Endothelial cell of hepatic sinusoid (primary cell): Measurements from ENCODE around the gene PSORS1C1.

Source experiments
- in situ Hi-C: cut with HindIII; loops from 2 replicates; pipeline ENCODE4 v1.10.0; 2017; ENCODE audit warnings: low sequenced_read_pairs

Gene PSORS1C1

DNA sequence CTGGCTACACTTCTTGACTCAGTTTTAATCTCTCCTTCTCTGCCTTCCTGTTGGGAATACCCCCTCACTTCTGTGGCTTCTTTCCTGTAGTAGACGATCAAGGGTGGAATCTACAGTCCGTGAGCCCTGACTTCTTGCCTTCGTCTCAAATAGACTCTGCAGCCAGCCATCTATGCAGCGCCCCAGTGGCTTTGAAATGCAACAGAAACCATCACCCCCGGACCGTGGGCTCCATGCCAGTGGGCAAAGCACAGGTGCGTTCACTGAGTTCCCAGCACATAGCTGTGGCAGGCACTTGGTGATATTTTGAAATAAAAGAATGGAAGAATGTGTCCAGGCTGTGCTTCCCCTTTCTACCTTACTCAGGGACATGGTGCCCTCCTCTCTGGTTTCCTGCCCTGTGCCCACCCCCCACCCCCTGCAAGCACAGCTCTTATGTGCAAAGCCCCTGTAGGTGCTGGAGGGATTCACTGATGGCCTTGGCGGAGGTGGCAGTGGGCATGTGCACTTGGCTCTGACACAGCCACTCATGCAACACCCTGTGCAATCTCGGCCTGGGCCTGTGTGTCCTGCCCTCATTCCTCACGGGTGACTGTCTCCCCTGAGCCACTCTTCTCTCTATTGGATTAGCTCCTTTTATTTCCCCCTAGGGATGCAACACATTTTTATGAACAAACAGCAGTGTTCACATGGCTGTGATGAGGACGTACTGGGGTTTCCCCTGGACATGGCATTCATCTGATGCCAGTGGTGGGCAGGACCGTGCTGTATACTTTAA, 11.2 kb downstream of the PSORS1C1 start:
- in situ Hi-C loops, result loop anchor here (5.0 kb wide), 1 partner anchor 57 kb away; no protein-coding TSS in a partner anchor

DNA sequence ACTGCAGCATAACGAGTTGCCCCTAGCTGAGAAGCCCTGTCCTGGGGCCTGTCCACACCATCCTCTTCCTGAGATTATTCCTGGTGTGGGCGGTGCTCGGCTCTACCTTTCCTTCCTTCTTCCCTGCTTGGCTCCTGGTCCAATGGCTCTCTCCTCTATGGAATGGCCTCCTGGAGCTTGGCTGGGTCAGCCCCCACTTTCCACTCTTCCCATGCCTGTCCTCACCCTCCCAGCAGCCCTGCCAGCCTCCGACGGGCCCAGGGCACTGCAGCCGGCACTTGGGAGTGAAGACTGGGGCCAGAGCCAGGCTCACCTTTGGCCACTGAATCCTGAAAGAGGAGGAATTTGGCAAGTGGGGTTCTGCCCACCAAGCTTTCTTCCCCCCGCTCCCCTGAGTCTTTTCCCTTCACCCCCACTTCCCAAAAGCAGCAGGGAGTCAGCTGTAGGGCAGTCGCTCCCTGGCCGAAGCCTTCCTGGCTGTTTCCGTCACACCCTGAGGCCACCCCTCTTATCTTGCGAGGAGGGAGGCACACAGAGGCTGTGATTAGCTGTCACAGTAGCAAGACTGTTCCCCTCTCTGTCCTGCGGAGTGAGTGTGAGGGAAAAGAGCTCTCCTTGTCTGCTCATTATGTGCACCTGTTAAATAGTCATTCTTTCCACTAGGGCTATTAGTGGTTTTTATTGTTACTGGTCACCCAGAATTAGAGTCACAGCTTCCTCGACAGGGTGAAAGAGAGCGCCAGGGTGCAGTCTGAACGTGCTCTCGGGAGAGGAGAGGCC, 12.0 kb downstream of the PSORS1C1 start:
- in situ Hi-C loops, result loop anchor here (5.0 kb wide), 1 partner anchor 56 kb away; no protein-coding TSS in a partner anchor

GRCh38 chr6:31128093-31128676, 13.6 kb downstream of the PSORS1C1 start:
- in situ Hi-C loops, result loop anchor here (5.0 kb wide), 1 partner anchor 54 kb away; no protein-coding TSS in a partner anchor

DNA sequence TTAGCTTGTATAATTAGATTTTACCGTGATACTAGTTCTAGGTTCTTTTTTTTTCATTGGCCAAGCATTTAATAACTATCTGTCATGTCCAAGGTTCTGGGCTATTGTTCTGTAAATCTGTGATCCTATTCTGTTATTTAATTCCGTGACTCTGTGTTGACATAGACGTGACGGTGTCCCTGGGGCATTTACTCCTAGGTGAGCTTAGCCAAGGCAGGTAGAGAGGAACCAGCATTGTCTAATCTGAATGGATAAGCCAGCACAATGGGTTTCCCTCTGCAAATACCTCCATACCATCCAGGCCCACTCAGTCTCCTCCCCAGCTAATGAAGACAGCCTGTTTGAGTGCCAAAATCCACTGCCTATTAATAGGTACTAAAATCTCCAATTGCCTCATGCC, 14.5 kb downstream of the PSORS1C1 start:
- in situ Hi-C loops, result loop anchor here (5.0 kb wide), 1 partner anchor 53 kb away; no protein-coding TSS in a partner anchor

GRCh38 chr6:31130751-31131150, 16.2 kb downstream of the PSORS1C1 start:
- in situ Hi-C loops, result no loop called here

GRCh38 chr6:31131595-31131994, 17.0 kb downstream of the PSORS1C1 start:
- in situ Hi-C loops, result no loop called here

GRCh38 chr6:31132806-31133205, 18.2 kb downstream of the PSORS1C1 start:
- in situ Hi-C loops, result no loop called here

- in situ Hi-C loops, result no loop called here
Measured at GRCh38 chr6:31135710-31136109, 21.1 kb downstream of the PSORS1C1 start.

- in situ Hi-C loops, result no loop called here
Measured at GRCh38 chr6:31138982-31139381, 24.4 kb downstream of the PSORS1C1 start, which contains the start of gene PSORS1C2. TSS of gene PSORS1C2 (minus strand) at chr6:31139066. CDS start at chr6:31139026, 40 bp downstream.

DNA sequence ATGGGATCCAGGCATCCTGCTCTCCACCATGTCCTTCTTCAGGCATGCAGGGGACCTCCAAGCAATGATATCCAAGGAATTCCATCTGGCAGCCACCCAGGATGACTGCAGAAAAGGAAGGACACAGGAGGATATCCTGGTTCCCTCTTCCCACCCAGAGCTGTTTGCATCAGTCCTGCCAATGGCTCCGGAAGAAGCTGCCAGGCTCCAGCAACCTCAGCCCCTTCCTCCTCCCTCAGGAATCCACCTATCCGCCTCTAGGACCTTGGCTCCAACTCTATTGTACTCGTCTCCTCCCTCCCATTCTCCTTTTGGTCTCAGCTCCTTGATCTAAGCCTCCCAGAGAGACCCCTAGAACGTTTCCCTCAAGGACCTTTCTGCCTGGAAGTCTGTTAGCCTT, 25.0 kb downstream of the PSORS1C1 start:
- in situ Hi-C loops, result no loop called here

DNA sequence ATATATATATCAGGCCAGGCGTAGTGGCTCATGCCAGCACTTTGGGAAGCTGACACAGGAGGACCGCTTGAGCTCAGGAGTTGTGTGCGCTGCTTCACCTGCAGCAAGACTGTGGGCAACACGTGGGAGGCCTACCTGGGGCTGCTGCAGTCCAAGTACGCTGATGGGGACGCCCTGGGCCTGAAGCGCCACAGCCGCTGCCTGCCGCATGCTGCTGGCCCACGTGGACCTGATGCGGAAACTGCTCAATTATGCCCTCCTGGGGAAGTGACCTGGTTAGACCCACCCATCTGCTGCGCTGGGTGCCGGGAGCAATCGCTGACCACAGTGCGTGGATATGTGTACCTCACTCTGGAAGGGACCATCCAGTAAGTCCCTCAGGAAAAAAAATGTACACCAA, 26.0 kb downstream of the PSORS1C1 start:
- in situ Hi-C loops, result no loop called here

DNA sequence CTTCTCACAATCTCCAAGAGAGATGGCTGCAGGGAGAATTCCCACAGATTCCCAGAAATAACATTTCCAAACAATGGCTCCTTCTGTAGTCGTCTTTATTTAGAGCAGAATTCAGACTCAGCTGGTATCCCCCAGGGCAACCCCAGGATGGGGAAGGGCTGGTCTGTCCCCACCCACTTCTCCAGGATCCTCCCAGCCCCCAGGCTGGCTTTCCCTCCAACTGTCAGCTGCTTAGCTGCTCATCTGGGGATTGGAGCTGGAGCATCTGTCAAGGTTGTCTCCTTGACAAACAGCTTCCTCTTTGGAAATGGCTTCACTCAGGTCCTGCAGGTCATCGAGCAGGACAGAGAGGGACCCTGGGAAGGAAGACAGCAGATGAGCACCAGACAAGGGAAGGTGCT, 27.8 kb downstream of the PSORS1C1 start:
- in situ Hi-C loops, result no loop called here

DNA sequence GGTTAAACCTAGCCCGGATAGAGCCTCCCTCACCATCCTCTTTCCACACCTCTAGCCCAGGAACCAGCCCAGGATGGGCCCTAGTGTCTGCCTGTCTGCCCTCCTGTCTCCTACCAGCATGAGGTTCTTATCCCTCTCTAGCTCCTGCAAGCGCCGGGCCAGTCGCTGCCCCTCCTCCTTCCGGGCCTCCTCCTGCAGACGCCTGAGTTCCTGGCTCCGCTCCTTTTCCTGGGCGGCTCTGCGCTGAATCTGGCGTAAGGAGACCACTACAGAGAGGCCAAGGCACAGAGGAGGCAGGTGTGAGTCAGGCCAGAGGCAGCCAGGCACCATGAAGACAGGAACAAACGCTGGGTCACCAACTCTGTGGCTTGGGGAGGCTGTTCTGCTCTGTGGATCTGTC, 28.5 kb downstream of the PSORS1C1 start:
- in situ Hi-C loops, result no loop called here

- in situ Hi-C loops, result no loop called here
Measured at GRCh38 chr6:31144296-31144969, 29.8 kb downstream of the PSORS1C1 start.

GRCh38 chr6:31144970-31145340, 30.4 kb downstream of the PSORS1C1 start:
- in situ Hi-C loops, result no loop called here

DNA sequence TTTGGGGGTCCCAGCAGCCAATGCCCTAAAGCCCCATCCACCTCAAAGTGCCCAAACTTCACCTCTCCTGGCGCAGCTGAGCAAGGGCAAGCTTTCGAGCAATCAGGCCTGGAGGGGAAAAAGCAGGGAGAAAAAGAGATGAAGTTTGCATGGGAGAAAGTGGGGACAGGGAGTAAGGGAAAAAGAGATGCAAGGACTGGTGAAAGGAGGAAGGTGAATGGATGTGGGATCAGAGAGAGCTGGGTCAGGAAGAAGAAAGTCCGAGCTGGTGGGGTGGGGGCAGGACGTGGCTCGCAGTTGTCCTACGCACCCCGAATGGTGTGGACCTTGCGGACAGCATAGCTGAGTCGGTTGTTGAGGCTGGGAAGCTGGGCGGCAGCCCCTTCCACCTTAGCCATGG, 30.8 kb downstream of the PSORS1C1 start:
- in situ Hi-C loops, result no loop called here

DNA sequence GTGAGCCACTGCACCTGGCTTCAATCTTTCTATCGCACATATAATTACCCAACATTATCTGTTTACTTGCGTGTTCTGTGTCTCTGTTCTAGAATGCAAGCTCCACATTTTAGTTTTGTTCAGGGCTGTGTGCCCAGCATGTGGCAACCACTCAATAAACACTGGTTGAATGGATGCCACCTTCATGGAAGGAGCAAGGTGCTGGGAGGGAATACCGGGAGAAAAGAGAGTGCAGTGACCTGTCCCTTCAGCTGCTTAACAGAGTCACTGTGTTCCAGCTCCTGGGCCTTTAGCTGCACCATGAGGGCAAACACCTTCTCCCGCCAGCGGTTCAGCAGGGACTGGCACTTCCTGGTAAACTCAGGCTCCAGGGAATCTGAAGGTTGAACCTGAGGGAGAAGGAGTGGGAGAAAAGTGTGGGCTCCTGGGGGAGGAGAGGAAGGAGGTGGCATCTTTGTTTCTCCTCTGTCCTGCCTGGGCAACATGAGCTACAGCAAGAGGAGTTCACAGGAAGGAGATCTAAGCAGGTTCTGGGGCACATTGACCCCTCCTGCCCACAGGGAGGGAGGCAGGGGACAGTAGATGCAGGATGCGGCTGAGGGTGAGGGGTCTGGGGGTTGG, 35.3 kb downstream of the PSORS1C1 start:
- in situ Hi-C loops, result no loop called here

DNA sequence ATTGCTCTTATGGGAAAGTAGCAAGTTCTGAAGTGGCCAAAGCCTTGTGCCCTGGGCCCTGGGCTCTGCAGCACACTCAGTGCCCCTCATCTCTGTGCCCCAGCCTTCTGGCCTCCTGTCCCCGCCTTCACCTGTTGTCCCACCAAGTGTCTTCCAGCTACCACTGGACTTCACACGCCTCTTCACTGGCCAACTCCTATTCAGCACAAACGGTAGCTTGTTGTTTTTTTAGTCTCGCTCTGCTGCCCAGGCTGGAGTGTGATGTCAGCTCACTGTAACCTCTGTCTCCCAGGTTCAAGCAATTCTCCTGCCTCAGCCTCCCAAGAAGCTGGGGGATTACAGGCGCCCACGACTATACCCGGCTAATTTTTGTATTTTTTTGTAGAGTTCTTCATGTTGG, 38.2 kb downstream of the PSORS1C1 start:
- in situ Hi-C loops, result no loop called here

- in situ Hi-C loops, result no loop called here
Measured at GRCh38 chr6:31154436-31154835, 39.8 kb downstream of the PSORS1C1 start.

GRCh38 chr6:31156641-31157040, 42.0 kb downstream of the PSORS1C1 start:
- in situ Hi-C loops, result no loop called here
